KMS-11 (cell line): Measurements from ENCODE around the gene DISC1.

Source experiments
- H2AFZ ChIP-seq: fragments of 200-600 bp; sonication (generic); 2 replicates; pipeline ENCODE4 v1.6.1; 2016; ENCODE audit warnings: antibody characterized with exemption, mixed run types, low read depth
- H3K27ac ChIP-seq: fragments of 200-600 bp; sonication (generic); 2 replicates; pipeline ENCODE4 v1.6.1; 2016; ENCODE audit warnings: mild to moderate bottlenecking, mixed run types
- H3K27me3 ChIP-seq: fragments of 200-600 bp; sonication (generic); 2 replicates; pipeline ENCODE4 v1.6.1; 2017; ENCODE audit warnings: mild to moderate bottlenecking, low read depth, mixed run types, moderate library complexity; ENCODE audit not compliant: insufficient read depth
- H3K36me3 ChIP-seq: fragments of 200-600 bp; sonication (generic); 2 replicates; pipeline ENCODE4 v1.6.1; 2017; ENCODE audit warnings: mild to moderate bottlenecking, mixed run types; ENCODE audit not compliant: insufficient read depth
- H3K4me1 ChIP-seq: fragments of 200-600 bp; sonication (generic); 2 replicates; pipeline ENCODE4 v1.6.1; 2016; ENCODE audit warnings: mild to moderate bottlenecking, low read depth, mixed run types; ENCODE audit not compliant: poor library complexity, severe bottlenecking
- H3K4me2 ChIP-seq: fragments of 200-600 bp; sonication (generic); 2 replicates; pipeline ENCODE4 v1.7.0; 2016; ENCODE audit warnings: mild to moderate bottlenecking, mixed run types
- H3K4me3 ChIP-seq: fragments of 200-600 bp; sonication (generic); IDR thresholded peaks from 2 replicates; pipeline ENCODE4 v1.6.1; 2017; ENCODE audit warnings: low read depth, low read length, mixed read lengths; ENCODE audit not compliant: insufficient read depth
- H3K79me2 ChIP-seq: fragments of 200-600 bp; sonication (generic); 2 replicates; pipeline ENCODE4 v1.6.1; 2016; ENCODE audit warnings: low read depth, mixed run types; ENCODE audit not compliant: insufficient read depth
- H3K9ac ChIP-seq: fragments of 200-600 bp; sonication (generic); 2 replicates; pipeline ENCODE4 v1.6.1; 2016; ENCODE audit warnings: mild to moderate bottlenecking, mixed run types
- H4K20me1 ChIP-seq: fragments of 200-600 bp; sonication (generic); 2 replicates; pipeline ENCODE4 v1.6.1; 2016; ENCODE audit warnings: mild to moderate bottlenecking, mixed run types; ENCODE audit not compliant: insufficient read depth
- CTCF ChIP-seq: fragments of 200-600 bp; sonication (generic); conservative IDR thresholded peaks from 2 replicates; pipeline ENCODE4 v1.6.1; 2017; ENCODE audit warnings: low read depth, mild to moderate bottlenecking, antibody characterized with exemption, low read length, moderate library complexity, mixed read lengths

Gene DISC1

GRCh38 chr1:231705806-231706760, 79.5 kb downstream of the DISC1 start:
- H3K27ac ChIP-seq: no peak overlapping the region
- no peaks in the 10 kb centered on the region for H3K79me2 ChIP-seq
- TF ChIP-seq CTCF: no peak
- no peaks in the 10 kb centered on the region for H3K36me3 ChIP-seq
- no peaks in the 10 kb centered on the region for H3K4me1 ChIP-seq
- H2AFZ ChIP-seq: no peak overlapping the region
- no peaks in the 10 kb centered on the region for H4K20me1 ChIP-seq
- H3K9ac ChIP-seq: no peak overlapping the region
- H3K4me2 ChIP-seq: no peak overlapping the region
- H3K27me3 ChIP-seq: no peaks in the 10 kb centered on the region
- H3K4me3 ChIP-seq: no peak overlapping the region

DNA sequence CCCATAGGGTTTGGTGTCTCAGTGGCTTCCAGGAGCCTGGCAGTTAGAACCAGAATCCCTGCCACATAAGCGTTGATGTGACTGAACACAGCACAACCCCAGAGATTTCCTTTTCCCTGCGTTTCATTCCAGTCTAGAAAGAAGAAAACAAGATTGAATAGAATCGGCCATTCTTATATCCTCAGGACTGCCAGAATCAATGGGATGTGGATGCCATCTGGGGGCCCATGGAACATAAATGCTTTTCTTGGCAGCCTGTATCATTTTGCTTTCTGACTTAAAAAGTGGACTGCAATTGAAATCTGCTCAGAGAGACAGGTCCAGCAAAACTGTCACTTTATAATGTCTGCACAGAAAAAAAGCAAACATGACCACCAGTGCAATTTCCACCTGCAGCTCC, 80.3 kb downstream of the DISC1 start:
- no peaks in the 10 kb centered on the region for H3K4me1 ChIP-seq
- TF ChIP-seq CTCF: no peak

DNA sequence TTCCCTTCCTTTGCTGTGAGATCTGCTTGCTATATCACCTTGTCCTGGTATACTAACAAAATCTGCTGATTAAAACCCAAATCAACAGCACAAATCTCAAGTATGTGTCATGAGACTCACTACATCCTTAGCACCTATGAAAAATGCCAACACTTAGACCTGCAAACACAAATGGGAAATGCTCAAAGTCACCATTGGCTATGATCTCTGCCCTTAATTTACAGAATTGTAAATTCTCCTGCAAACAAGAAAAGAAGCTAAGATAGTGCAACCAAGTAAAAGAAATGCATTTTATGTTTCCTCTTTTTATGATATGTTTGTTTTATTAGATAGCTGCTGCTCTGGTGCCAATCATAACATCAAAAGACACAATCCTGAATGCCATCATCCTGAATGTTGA, 80.8 kb downstream of the DISC1 start:
- Histone ChIP-seq H3K4me2 (no peak overlapping the region), H3K4me1 (no peaks in the 10 kb centered on the region), H3K4me3 (no peak overlapping the region), H4K20me1 (no peaks in the 10 kb centered on the region), H3K79me2 (no peaks in the 10 kb centered on the region), H2AFZ (no peak overlapping the region), H3K9ac (no peak overlapping the region), H3K36me3 (no peaks in the 10 kb centered on the region), H3K27me3 (no peaks in the 10 kb centered on the region), H3K27ac (no peak overlapping the region)
- no peak for TF ChIP-seq CTCF

More for the DNA sequence above, 80.3 kb downstream of the DISC1 start:
- H3K36me3 ChIP-seq: no peaks in the 10 kb centered on the region
- H3K4me2 ChIP-seq: no peak overlapping the region
- H4K20me1 ChIP-seq: no peaks in the 10 kb centered on the region
- no peak overlapping the region for H2AFZ ChIP-seq
- no peak overlapping the region for H3K4me3 ChIP-seq
- H3K27me3 ChIP-seq: no peaks in the 10 kb centered on the region
- no peak overlapping the region for H3K27ac ChIP-seq
- H3K9ac ChIP-seq: no peak overlapping the region
- H3K79me2 ChIP-seq: no peaks in the 10 kb centered on the region

GRCh38 chr1:231708394-231708793, 81.8 kb downstream of the DISC1 start:
- Histone ChIP-seq H3K9ac (no peak overlapping the region), H3K27me3 (no peaks in the 10 kb centered on the region), H3K79me2 (no peaks in the 10 kb centered on the region), H2AFZ (no peak overlapping the region), H3K4me2 (no peak overlapping the region), H3K4me3 (no peak overlapping the region), H3K27ac (no peak overlapping the region), H3K36me3 (no peaks in the 10 kb centered on the region), H4K20me1 (no peaks in the 10 kb centered on the region), H3K4me1 (no peaks in the 10 kb centered on the region)
- no peak for TF ChIP-seq CTCF
